ENCODE results near the gene ZNF646.

ZNF646 gene

DNA sequence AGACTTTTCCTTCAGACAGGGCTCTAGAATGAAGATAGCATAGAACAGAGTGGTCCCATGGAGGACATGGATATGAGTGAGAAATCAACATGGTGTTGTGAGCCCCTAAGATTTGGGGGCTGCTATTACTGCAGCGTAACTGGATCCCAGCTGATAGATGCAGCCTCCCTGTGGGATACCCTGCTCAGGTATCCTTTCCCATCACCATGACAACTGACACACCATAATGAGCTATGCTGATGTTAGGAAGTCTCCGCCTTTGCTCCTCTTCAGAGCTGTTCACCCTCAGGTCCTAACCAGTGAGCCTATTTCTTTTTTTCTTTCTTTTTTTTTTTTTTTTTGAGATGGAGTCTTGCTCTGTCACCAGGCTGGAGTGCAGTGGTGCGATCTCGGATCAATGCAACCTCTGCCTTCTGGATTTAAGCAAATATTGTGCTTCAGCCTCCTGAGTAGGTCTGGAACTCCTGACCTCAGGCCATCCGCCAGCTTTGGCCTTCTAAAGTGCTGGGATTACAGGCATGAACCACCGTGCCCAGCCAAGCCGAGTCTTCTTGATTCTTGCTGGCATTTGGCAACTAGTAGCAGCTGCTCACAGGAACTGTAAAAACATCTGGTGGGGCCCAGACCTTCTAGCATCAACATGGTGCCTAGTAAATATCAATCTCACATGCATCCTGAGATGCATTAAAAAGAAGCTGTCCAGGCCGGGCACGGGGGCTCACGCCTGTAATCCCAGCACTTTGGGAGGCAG lies 23.8 kb upstream of the ZNF646 start:
- no peaks in the 10 kb centered on the region for H3K27me3 Mint-ChIP-seq
- H3K9me3 Mint-ChIP-seq = no peaks in the 10 kb centered on the region
- no peak overlapping the region for H3K4me3 Mint-ChIP-seq
- no peak overlapping the region for H3K27ac Mint-ChIP-seq
- H3K36me3 Mint-ChIP-seq (ENCODE audit: low read depth) = no peaks in the 10 kb centered on the region
- H3K4me1 Mint-ChIP-seq (ENCODE audit: low read depth) = peaks cover 12% of the 10 kb centered on the region

GRCh38 chr16:31052114-31052513 lies 22.1 kb upstream of the ZNF646 start:
- Mint-ChIP-seq H3K36me3 (ENCODE audit: low read depth) (no peaks in the 10 kb centered on the region), H3K4me3 (no peak overlapping the region), H3K9me3 (no peaks in the 10 kb centered on the region), H3K27ac (no peak overlapping the region), H3K4me1 (ENCODE audit: low read depth) (peaks cover 12% of the 10 kb centered on the region), H3K27me3 (no peaks in the 10 kb centered on the region)

DNA sequence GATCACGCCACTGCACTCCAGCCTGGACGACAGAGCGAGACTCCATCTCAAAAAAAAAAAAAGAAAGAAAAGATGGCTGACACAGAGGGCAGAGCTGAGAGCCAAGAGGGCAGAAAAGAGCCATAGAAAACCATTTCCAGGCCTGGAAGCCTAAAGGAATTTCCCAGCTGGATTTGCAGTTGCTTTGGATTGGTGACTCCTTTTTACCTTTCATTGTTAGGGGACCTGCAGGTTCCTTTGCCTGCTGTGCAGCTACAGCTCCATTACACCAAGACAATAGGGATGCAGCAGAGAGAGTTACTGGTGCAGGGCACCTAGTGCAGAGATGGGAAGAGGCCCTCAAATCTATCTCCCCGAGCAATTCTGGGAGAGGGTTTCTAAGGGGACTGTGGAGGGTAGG lies 18.6 kb upstream of the ZNF646 start:
- H3K27me3 Mint-ChIP-seq = no peaks in the 10 kb centered on the region
- H3K27ac Mint-ChIP-seq = no peak overlapping the region
- no peak overlapping the region for H3K4me3 Mint-ChIP-seq
- peaks cover 11% of the 10 kb centered on the region for H3K36me3 Mint-ChIP-seq (ENCODE audit: low read depth)
- H3K4me1 Mint-ChIP-seq (ENCODE audit: low read depth) = peaks cover 12% of the 10 kb centered on the region
- H3K9me3 Mint-ChIP-seq = no peaks in the 10 kb centered on the region

GRCh38 chr16:31061126-31061812 lies 13.0 kb upstream of the ZNF646 start:
- peaks cover 33% of the 10 kb centered on the region for H3K4me1 Mint-ChIP-seq (ENCODE audit: low read depth)
- no peak overlapping the region for H3K4me3 Mint-ChIP-seq
- H3K36me3 Mint-ChIP-seq (ENCODE audit: low read depth) = peaks cover 38% of the 10 kb centered on the region
- H3K27ac Mint-ChIP-seq = no peak overlapping the region
- no peaks in the 10 kb centered on the region for H3K9me3 Mint-ChIP-seq
- no peaks in the 10 kb centered on the region for H3K27me3 Mint-ChIP-seq

GRCh38 chr16:31061813-31062440 lies 12.3 kb upstream of the ZNF646 start:
- H3K4me1 Mint-ChIP-seq (ENCODE audit: low read depth) = peaks cover 37% of the 10 kb centered on the region
- no peak overlapping the region for H3K27ac Mint-ChIP-seq
- peaks cover 38% of the 10 kb centered on the region for H3K36me3 Mint-ChIP-seq (ENCODE audit: low read depth)
- H3K27me3 Mint-ChIP-seq = no peaks in the 10 kb centered on the region
- H3K9me3 Mint-ChIP-seq = no peaks in the 10 kb centered on the region
- no peak overlapping the region for H3K4me3 Mint-ChIP-seq

DNA sequence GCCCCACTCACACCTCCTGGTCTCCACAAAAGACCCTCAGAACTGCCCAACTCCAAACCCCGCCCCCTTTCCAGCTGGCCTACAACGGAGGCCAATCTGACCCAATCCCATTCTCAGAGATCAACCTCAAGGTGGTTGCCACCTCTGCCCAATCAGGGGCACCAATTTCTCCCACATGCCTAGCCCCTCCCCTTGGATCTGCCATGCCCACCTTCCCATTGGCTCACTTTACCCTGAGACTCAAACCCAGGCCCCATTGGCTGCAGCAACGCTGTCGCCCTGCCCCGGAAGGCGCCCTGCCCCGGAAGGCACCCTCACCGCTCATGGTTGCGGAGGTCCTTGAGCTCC lies 10.8 kb upstream of the ZNF646 start:
- Mint-ChIP-seq H3K27ac (no peak overlapping the region), H3K36me3 (ENCODE audit: low read depth) (peaks cover 38% of the 10 kb centered on the region), H3K4me1 (ENCODE audit: low read depth) (peaks cover 40% of the 10 kb centered on the region), H3K4me3 (no peak overlapping the region), H3K27me3 (no peaks in the 10 kb centered on the region), H3K9me3 (no peaks in the 10 kb centered on the region)

DNA sequence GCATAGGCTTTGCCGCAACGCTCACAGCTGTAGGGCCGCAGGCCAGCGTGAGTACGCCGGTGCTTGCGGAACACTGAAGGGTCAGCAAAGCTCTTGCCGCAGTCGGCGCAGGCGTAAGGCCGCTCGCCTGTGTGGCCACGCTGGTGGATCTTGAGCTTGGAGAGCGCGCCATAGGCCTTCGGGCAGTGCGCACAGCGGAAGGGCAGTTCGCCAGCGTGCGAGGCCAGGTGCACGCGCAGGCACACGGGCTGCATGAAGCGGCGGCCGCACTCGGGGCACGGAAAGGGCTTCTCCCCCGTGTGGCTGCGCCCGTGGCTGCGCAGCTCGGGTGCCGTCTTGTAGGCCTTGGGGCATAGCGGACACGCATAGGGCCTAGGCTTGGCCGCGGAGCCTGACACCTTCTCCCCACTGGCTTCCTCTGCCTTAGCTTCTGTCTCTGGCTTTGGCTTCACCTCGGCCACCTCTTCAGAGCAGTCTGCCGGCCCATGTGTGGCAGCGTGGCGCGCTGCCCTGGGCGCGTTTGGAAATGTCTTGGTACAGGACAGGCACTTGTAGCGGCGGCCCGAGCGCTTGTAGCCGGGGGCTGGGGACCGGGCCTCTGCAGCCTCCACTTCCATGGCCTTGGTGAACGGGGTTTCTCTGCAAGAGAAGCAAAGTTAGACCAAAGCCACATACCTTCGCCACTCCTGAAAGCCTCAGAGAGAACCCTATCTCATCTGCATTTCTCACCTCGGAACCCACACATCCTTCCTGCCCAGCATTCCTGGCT lies 10.2 kb upstream of the ZNF646 start:
- no peaks in the 10 kb centered on the region for H3K27me3 Mint-ChIP-seq
- H3K27ac Mint-ChIP-seq = no peak overlapping the region
- peaks cover 42% of the 10 kb centered on the region for H3K4me1 Mint-ChIP-seq (ENCODE audit: low read depth)
- H3K4me3 Mint-ChIP-seq = peak overlapping the region; percentile 26
- peaks cover 38% of the 10 kb centered on the region for H3K36me3 Mint-ChIP-seq (ENCODE audit: low read depth)
- no peaks in the 10 kb centered on the region for H3K9me3 Mint-ChIP-seq

GRCh38 chr16:31064882-31065461 lies 9.2 kb upstream of the ZNF646 start:
- Mint-ChIP-seq H3K4me3 (peak overlapping the region; percentile 26), H3K27ac (peak overlapping the region; percentile 70), H3K36me3 (ENCODE audit: low read depth) (peaks cover 34% of the 10 kb centered on the region), H3K4me1 (ENCODE audit: low read depth) (peaks cover 47% of the 10 kb centered on the region), H3K27me3 (no peaks in the 10 kb centered on the region), H3K9me3 (no peaks in the 10 kb centered on the region)

- peaks cover 57% of the 10 kb centered on the region for H3K4me1 Mint-ChIP-seq (ENCODE audit: low read depth)
- H3K4me3 Mint-ChIP-seq = no peak overlapping the region
- peaks cover 21% of the 10 kb centered on the region for H3K36me3 Mint-ChIP-seq (ENCODE audit: low read depth)
- H3K27me3 Mint-ChIP-seq = no peaks in the 10 kb centered on the region
- H3K27ac Mint-ChIP-seq = no peak overlapping the region
- H3K9me3 Mint-ChIP-seq = no peaks in the 10 kb centered on the region
Observed at GRCh38 chr16:31067342-31067741, 6.9 kb upstream of the ZNF646 start.

DNA sequence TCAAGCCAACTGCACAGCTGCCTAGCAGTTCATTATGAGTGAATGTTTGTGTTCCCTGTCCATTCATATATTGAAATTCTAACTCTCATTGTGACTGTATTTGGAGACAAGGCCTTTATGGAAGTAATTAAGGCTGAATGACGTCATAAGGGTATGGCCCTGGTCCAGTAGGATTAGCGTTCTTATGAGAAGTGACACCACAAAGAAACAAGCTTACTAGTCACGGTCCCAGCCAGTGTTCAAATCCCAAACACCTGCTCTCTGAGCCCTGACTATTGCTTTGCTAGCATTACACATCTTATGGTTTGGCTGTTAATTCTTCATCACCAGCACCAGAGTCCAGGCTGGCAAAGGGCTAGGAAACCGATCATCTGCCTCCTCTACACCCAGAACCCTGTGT lies 2.4 kb upstream of the ZNF646 start:
- peak overlapping the region; percentile 94 for H3K27ac Mint-ChIP-seq
- peak overlapping the region; percentile 98 for H3K4me3 Mint-ChIP-seq
- peaks cover 41% of the 10 kb centered on the region for H3K4me1 Mint-ChIP-seq (ENCODE audit: low read depth)
- H3K27me3 Mint-ChIP-seq = no peaks in the 10 kb centered on the region
- no peaks in the 10 kb centered on the region for H3K9me3 Mint-ChIP-seq
- H3K36me3 Mint-ChIP-seq (ENCODE audit: low read depth) = peaks cover 7% of the 10 kb centered on the region

DNA sequence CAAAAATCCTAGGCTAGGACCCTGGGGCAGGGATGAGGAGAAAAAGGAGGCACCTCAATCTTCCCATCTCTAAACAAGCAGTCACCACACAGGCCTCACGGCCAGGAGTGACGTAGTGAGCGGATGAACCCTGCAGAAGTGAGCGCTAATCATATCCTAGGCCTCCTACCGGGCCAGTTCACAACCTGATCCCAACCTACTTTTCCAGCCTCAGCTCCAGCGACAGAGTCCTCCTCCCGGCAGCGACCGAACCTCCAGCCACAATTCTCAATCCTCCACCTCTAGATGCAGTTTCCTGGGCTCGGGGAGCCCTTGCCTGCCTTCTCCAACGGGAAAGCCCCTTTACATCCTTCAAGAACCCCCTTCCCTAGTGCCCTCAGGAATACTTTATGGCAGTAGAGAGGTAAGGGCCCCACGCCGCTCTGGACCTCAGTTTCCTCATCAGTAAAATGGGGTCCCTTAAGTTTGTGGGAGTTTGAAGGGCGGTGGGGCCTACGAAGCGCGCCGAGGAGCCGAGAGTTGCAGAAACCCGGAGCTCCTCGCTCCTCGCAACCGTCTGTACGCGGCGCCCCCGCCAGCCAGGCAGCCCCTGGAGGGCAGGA lies 1.6 kb upstream of the ZNF646 start:
- Mint-ChIP-seq H3K9me3 (no peaks in the 10 kb centered on the region), H3K27ac (peak overlapping the region; percentile 94), H3K4me1 (ENCODE audit: low read depth) (peaks cover 38% of the 10 kb centered on the region), H3K27me3 (no peaks in the 10 kb centered on the region), H3K36me3 (ENCODE audit: low read depth) (peaks cover 7% of the 10 kb centered on the region), H3K4me3 (peak overlapping the region; percentile 98)

- Mint-ChIP-seq H3K4me3 (peak overlapping the region; percentile 98), H3K27me3 (no peaks in the 10 kb centered on the region), H3K4me1 (ENCODE audit: low read depth) (peaks cover 43% of the 10 kb centered on the region), H3K9me3 (no peaks in the 10 kb centered on the region), H3K36me3 (ENCODE audit: low read depth) (peaks cover 14% of the 10 kb centered on the region), H3K27ac (peak overlapping the region; percentile 96)
Observed at GRCh38 chr16:31073142-31073969, 866 bp upstream of the ZNF646 start.

DNA sequence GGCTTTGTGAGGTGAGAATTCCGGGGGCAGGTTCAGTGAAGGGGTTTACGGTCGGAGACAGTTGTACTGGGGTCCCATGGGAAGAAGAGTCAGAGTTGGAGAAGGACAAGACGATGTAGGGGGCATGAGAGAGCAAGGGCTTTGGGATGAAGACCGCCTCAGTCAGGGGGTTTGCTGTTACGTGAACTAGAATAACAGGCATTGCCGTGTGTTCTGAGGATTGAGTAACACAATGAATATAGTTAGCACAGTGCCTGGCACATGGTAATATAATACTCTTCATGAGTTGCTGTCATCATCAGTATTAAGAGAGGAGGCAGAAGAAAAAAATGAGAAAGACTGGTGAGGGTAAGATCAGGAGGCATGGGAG lies 577 bp downstream of the ZNF646 start:
- Mint-ChIP-seq H3K4me3 (peak overlapping the region; percentile 96), H3K4me1 (ENCODE audit: low read depth) (peaks cover 42% of the 10 kb centered on the region), H3K9me3 (no peaks in the 10 kb centered on the region), H3K27me3 (no peaks in the 10 kb centered on the region), H3K27ac (peak overlapping the region; percentile 96), H3K36me3 (ENCODE audit: low read depth) (peaks cover 28% of the 10 kb centered on the region)

DNA sequence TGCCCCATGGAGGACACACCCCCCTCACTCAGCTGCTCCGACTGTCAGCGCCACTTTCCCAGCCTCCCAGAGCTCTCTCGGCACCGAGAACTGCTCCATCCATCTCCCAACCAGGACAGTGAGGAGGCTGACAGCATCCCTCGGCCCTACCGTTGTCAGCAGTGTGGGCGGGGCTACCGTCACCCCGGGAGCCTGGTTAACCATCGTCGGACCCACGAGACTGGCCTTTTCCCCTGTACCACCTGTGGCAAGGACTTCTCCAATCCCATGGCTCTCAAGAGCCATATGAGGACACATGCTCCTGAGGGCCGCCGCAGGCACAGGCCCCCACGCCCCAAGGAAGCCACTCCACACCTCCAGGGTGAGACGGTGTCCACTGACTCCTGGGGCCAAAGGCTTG lies 2.1 kb downstream of the ZNF646 start:
- Mint-ChIP-seq H3K36me3 (ENCODE audit: low read depth) (peaks cover 28% of the 10 kb centered on the region), H3K9me3 (no peaks in the 10 kb centered on the region), H3K27ac (no peak overlapping the region), H3K4me3 (no peak overlapping the region), H3K27me3 (no peaks in the 10 kb centered on the region), H3K4me1 (ENCODE audit: low read depth) (peaks cover 49% of the 10 kb centered on the region)
